Neural progenitor cell (in vitro differentiated cells): Measurements from ENCODE around the gene NTM. TPM values are rescaled to one million over a fixed set of nuclear protein-coding genes. Genes with fewer than 3 reads are reported as not detected.

ENCODE experiments used
- DNase-seq: peaks from one replicate; pipeline ENCODE4 v3.0.0-alpha.2; 2016; ENCODE audit warnings: low spot score
- H2AFZ ChIP-seq: fragments of 200-600 bp; sonication (generic); replicated peaks from 2 replicates; pipeline ENCODE4 v1.6.1; 2016; ENCODE audit warnings: antibody characterized with exemption
- H3F3A ChIP-seq: fragments of 200-600 bp; sonication (generic); 2 replicates; pipeline ENCODE4 v1.6.1; 2016; ENCODE audit warnings: antibody characterized with exemption, low read depth
- H3K27ac ChIP-seq: fragments of 200-600 bp; sonication (generic); 2 replicates; pipeline ENCODE4 v1.5.1; 2016; ENCODE audit warnings: mild to moderate bottlenecking
- H3K27me3 ChIP-seq: fragments of 200-600 bp; sonication (generic); 2 replicates; pipeline ENCODE4 v1.6.1; 2016; ENCODE audit warnings: mild to moderate bottlenecking, moderate library complexity
- H3K36me3 ChIP-seq: fragments of 200-600 bp; sonication (generic); 2 replicates; pipeline ENCODE4 v1.5.1; 2016
- H3K4me1 ChIP-seq: fragments of 200-600 bp; sonication (generic); 2 replicates; pipeline ENCODE4 v1.6.1; 2016; ENCODE audit warnings: mixed run types
- H3K4me2 ChIP-seq: fragments of 200-600 bp; sonication (generic); 2 replicates; pipeline ENCODE4 v1.6.1; 2016
- H3K4me3 ChIP-seq: fragments of 200-600 bp; sonication (generic); 2 replicates; pipeline ENCODE4 v1.5.1; 2016
- H3K79me2 ChIP-seq: fragments of 200-600 bp; sonication (generic); 2 replicates; pipeline ENCODE4 v1.6.1; 2016; ENCODE audit warnings: low read depth
- H3K9ac ChIP-seq: fragments of 200-600 bp; sonication (generic); 2 replicates; pipeline ENCODE4 v1.6.1; 2016
- H3K9me3 ChIP-seq: fragments of 200-600 bp; sonication (generic); 2 replicates; pipeline ENCODE4 v1.5.1; 2016; ENCODE audit warnings: low read depth
- H4K20me1 ChIP-seq: fragments of 200-600 bp; sonication (generic); 2 replicates; pipeline ENCODE4 v1.6.1; 2016; ENCODE audit warnings: low read depth
- H3K27ac Mint-ChIP-seq: 3 replicates; pipeline ENCODE4 v1.8.0; 2021; ENCODE audit warnings: mixed read lengths
- H3K27me3 Mint-ChIP-seq: 2 replicates; pipeline ENCODE4 v1.8.0; 2022; ENCODE audit warnings: low read depth, mild to moderate bottlenecking, inconsistent platforms, moderate library complexity, mixed read lengths; ENCODE audit not compliant: insufficient read depth
- H3K36me3 Mint-ChIP-seq: 3 replicates; pipeline ENCODE4 v1.8.0; 2021; ENCODE audit warnings: mixed read lengths
- H3K4me1 Mint-ChIP-seq: 3 replicates; pipeline ENCODE4 v1.8.0; 2021; ENCODE audit warnings: mixed read lengths
- H3K4me3 Mint-ChIP-seq: 3 replicates; pipeline ENCODE4 v1.8.0; 2021; ENCODE audit warnings: mild to moderate bottlenecking, moderate library complexity, mixed read lengths
- H3K9me3 Mint-ChIP-seq: 3 replicates; pipeline ENCODE4 v1.8.0; 2020; ENCODE audit warnings: mixed read lengths
- EZH2 ChIP-seq: fragments of 200-600 bp; sonication (generic); IDR thresholded peaks from 2 replicates; pipeline ENCODE4 v1.6.1; 2017; ENCODE audit warnings: antibody characterized with exemption, mild to moderate bottlenecking, moderate library complexity
- EZH2phosphoT487 ChIP-seq: fragments of 200-600 bp; sonication (generic); IDR thresholded peaks from 2 replicates; pipeline ENCODE4 v1.6.1; 2017; ENCODE audit warnings: antibody characterized with exemption
- total RNA-seq: library from RNA; depleted of rRNA; stranded (reverse); fragments of >200 nt; gene quantifications from 2 replicates; pipeline ENCODE4 v1.2.3, GENCODE V29; 2015; ENCODE audit warnings: low replicate concordance
- TF ChIP-seq, protein P1 (sequence below): fragments of 200-600 bp; sonication (generic); IDR thresholded peaks from 2 replicates; pipeline ENCODE4 v1.5.1; 2017; ENCODE audit warnings: antibody characterized with exemption, mild to moderate bottlenecking

NTM gene
- total RNA-seq, 1 donor from 2014 or later = 4.3 TPM

DNA sequence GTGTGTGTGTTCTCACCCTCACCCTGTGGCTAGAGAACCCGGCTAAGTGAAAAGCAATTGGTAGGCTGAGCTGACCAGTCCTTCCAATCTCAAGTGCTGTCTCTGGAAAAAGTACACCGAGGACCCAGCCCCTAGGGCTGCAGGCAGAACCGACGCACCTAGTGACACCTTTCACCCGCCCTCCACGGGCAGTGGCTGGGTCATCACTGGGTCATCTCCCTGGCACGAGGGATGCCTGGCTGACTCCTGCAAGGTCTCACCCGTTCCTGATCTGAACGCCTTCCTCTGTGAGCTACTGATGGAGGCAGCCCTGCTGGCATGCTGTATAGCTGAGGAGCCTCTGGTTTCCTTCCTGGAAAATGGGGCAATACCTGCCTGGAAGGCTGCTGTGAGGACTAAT lies 311.5 kb downstream of the NTM start:
- H3K9me3 Mint-ChIP-seq = no peaks in the 10 kb centered on the region
- Histone ChIP-seq H3K4me2 (no peak overlapping the region), H4K20me1 (no peaks in the 10 kb centered on the region), H3K9me3 (no peaks in the 10 kb centered on the region), H3K4me3 (no peak overlapping the region), H3K79me2 (no peaks in the 10 kb centered on the region), H2AFZ (no peak overlapping the region), H3K9ac (no peak overlapping the region), H3K4me1 (peaks cover 9% of the 10 kb centered on the region), H3F3A (no peaks in the 10 kb centered on the region), H3K36me3 (no peaks in the 10 kb centered on the region), H3K27me3 (no peaks in the 10 kb centered on the region), H3K27ac (no peak overlapping the region)
- DNase-seq = no peak
- no peaks in the 10 kb centered on the region for H3K36me3 Mint-ChIP-seq
- no peak overlapping the region for H3K4me3 Mint-ChIP-seq
- peaks cover 11% of the 10 kb centered on the region for H3K4me1 Mint-ChIP-seq
- no peak for TF ChIP-seq EZH2
- TF ChIP-seq, protein P1, sequence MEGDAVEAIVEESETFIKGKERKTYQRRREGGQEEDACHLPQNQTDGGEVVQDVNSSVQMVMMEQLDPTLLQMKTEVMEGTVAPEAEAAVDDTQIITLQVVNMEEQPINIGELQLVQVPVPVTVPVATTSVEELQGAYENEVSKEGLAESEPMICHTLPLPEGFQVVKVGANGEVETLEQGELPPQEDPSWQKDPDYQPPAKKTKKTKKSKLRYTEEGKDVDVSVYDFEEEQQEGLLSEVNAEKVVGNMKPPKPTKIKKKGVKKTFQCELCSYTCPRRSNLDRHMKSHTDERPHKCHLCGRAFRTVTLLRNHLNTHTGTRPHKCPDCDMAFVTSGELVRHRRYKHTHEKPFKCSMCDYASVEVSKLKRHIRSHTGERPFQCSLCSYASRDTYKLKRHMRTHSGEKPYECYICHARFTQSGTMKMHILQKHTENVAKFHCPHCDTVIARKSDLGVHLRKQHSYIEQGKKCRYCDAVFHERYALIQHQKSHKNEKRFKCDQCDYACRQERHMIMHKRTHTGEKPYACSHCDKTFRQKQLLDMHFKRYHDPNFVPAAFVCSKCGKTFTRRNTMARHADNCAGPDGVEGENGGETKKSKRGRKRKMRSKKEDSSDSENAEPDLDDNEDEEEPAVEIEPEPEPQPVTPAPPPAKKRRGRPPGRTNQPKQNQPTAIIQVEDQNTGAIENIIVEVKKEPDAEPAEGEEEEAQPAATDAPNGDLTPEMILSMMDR = no peak
- TF ChIP-seq EZH2phosphoT487 = no peak
- H3K27me3 Mint-ChIP-seq = peaks cover 9% of the 10 kb centered on the region
- no peak overlapping the region for H3K27ac Mint-ChIP-seq

DNA sequence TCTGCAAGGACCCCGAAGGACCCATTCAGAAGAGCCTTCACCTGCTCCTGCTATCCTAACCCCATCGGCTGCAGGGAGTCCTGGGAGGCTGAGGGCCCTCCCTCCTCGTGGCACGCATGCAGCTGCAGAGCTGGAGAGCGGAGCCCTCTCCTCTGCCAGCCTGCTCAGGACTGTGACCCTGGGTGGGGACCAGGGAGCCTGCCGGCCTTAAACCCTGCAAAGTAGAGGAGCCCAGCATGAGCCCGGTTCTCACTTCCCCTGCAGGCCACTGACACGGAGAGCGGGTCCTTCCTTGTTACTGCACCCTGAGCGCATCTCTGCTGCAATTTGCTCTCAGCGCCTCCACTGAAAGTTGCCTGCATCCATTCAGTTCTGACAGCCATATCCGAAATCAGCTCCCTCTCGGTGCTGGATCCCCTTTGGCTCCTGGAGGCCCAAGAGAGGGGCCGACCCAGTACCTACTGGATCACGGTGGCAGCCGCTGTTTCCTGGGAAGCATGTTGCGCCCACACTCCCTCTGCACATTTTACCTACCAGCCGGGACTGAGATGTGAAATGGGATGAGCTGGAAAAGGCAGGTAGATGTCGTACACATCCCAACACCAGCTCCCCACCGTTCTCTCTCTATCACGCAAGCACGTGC lies 312.1 kb downstream of the NTM start:
- Histone ChIP-seq H3K4me2 (no peak overlapping the region), H3K79me2 (no peaks in the 10 kb centered on the region), H3K4me3 (no peak overlapping the region), H3K27me3 (peaks cover 3% of the 10 kb centered on the region), H4K20me1 (no peaks in the 10 kb centered on the region), H3K4me1 (peaks cover 9% of the 10 kb centered on the region), H3K27ac (no peak overlapping the region), H3F3A (no peaks in the 10 kb centered on the region), H3K36me3 (no peaks in the 10 kb centered on the region), H3K9me3 (no peaks in the 10 kb centered on the region), H2AFZ (no peak overlapping the region), H3K9ac (no peak overlapping the region)
- H3K4me3 Mint-ChIP-seq = no peak overlapping the region
- no peak overlapping the region for H3K27ac Mint-ChIP-seq
- no peak for DNase-seq
- peaks cover 6% of the 10 kb centered on the region for H3K27me3 Mint-ChIP-seq
- H3K36me3 Mint-ChIP-seq = no peaks in the 10 kb centered on the region
- no peaks in the 10 kb centered on the region for H3K9me3 Mint-ChIP-seq
- TF ChIP-seq EZH2phosphoT487 = no peak
- TF ChIP-seq, protein P1 = no peak
- no peak for TF ChIP-seq EZH2
- peaks cover 11% of the 10 kb centered on the region for H3K4me1 Mint-ChIP-seq

DNA sequence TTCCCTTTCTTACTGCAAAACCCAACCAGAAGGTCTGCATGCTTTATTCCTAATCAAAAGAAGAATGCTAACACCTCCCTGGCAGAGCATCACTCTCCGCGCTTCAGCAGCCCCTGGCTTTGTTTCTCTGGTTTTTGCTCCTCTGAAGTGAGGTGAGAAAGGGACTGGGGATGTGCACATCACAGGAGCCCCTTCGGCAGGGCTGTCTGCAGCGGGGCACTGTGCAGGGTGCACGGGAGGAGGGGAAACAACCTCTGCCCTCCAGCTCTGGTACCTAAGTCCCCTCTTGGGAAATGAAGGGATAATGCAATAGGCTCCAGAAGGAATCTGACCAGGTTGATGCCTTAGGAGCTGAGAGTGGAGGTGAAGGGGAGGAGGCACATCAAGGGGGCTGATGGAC lies 312.7 kb downstream of the NTM start:
- H3K4me3 Mint-ChIP-seq = no peak overlapping the region
- no peaks in the 10 kb centered on the region for H3K36me3 Mint-ChIP-seq
- TF ChIP-seq EZH2phosphoT487 = no peak
- TF ChIP-seq EZH2 = no peak
- TF ChIP-seq, protein P1 = no peak
- Histone ChIP-seq H3K9me3 (no peaks in the 10 kb centered on the region), H3K79me2 (no peaks in the 10 kb centered on the region), H4K20me1 (no peaks in the 10 kb centered on the region), H3F3A (no peaks in the 10 kb centered on the region), H3K27me3 (peaks cover 7% of the 10 kb centered on the region), H3K4me1 (peaks cover 9% of the 10 kb centered on the region), H3K4me2 (no peak overlapping the region), H2AFZ (no peak overlapping the region), H3K36me3 (no peaks in the 10 kb centered on the region), H3K4me3 (no peak overlapping the region), H3K27ac (no peak overlapping the region), H3K9ac (no peak overlapping the region)
- H3K4me1 Mint-ChIP-seq = peaks cover 11% of the 10 kb centered on the region
- DNase-seq = no peak
- peaks cover 8% of the 10 kb centered on the region for H3K27me3 Mint-ChIP-seq
- H3K9me3 Mint-ChIP-seq = no peaks in the 10 kb centered on the region
- peak overlapping the region; percentile 32 for H3K27ac Mint-ChIP-seq
